Psoas muscle (tissue), 8 donors: Measurements from ENCODE around the gene TMED10. TPM values are rescaled to one million over a fixed set of nuclear protein-coding genes. Genes with fewer than 3 reads are reported as not detected.
"Not testable (repeated sequence)": the region's sequence is repeated elsewhere in the genome, so short reads cannot be mapped to it uniquely, and the experiment has no call there.

ENCODE experiments used
- ATAC-seq, 4 donors: fragments of 200-7000 bp; cut with Tn5 transposase; one replicate each; pipeline ENCODE4 v1.9.1; 2020; ENCODE audit warnings: moderate library complexity in 3 of 4, mild to moderate bottlenecking in 2 of 4
- DNase-seq, 2 donors: peaks; one replicate each; pipeline ENCODE4 v3.0.0-alpha.2; 2020
- H3K27ac ChIP-seq: fragments of 200-600 bp; one replicate; pipeline ENCODE4 v1.8.0; 2022
- H3K27me3 ChIP-seq, 3 donors: fragments of 200-600 bp in 1 of 3; one replicate each; pipeline versions ENCODE4 v1.6.1 to v1.8.0; 2013 to 2022; ENCODE audit warnings: low read length in 2 of 3, mild to moderate bottlenecking in 2 of 3, moderate library complexity in 1 of 3; ENCODE audit not compliant: insufficient read depth in 3 of 3
- H3K36me3 ChIP-seq, 2 donors: fragments of 200-600 bp in 1 of 2; one replicate each; pipeline versions ENCODE4 v1.6.1 to v1.8.0; 2013 to 2022; ENCODE audit warnings: low read depth in 1 of 2, mild to moderate bottlenecking in 1 of 2, moderate library complexity in 1 of 2; ENCODE audit not compliant: insufficient read depth in 1 of 2
- H3K4me1 ChIP-seq: fragments of 200-600 bp; one replicate; pipeline ENCODE4 v1.8.0; 2022
- H3K4me3 ChIP-seq: fragments of 200-600 bp; one replicate; pipeline ENCODE4 v1.8.0; 2022; ENCODE audit warnings: mild to moderate bottlenecking
- H3K9me3 ChIP-seq: fragments of 200-600 bp; one replicate; pipeline ENCODE4 v1.8.0; 2022
- WGBS, 3 donors: extraction: QIAGEN DNeasy Blood & Tissue Kit; methylation state at CpG; one replicate each; pipeline versions ENCODE4 v1.1.6 to v1.1.7; 2013; 5-methylcytosine and 5-hydroxymethylcytosine counted together
- intact Hi-C, 2 donors: fragments of 100-400 bp; cut with DNase I; formaldehyde crosslinking; loops; one replicate each; pipeline versions ENCODE4 v1.11.0 to v1.14.2; 2022
- polyA plus RNA-seq, 3 donors: library from polyadenylated mRNA; stranded (reverse); fragments of 200-250 nt; gene quantifications; one replicate each; pipeline ENCODE4 v1.2.3, GENCODE V29; 2013
- total RNA-seq, 4 donors: library from RNA; stranded (reverse); fragmentation: NEBNext Ultra II Directional in 2 of 4; extraction: Animal tissue kit (Norgen Biotek cat#: 25700) in 2 of 4; gene quantifications; one replicate each; pipeline versions ENCODE4 v1.2.1 to v1.2.4, GENCODE V29; 2021 to 2023
- TF ChIP-seq, protein P1 (sequence below): fragments of 200-600 bp; IDR thresholded peaks from one replicate; pipeline ENCODE4 v1.8.0; 2022; ENCODE audit warnings: antibody characterized with exemption
- donor health status: healthy with polysubstance abuse.
- donor health status: DM: no; HTN: no; CAD: no; lungs with moderate emphysema.
- donor health status: Bipolar disorder and iron deficiency.
- donor health status: healthy.
- donor health status: DM: yes; HTN: yes; CAD: no.
- donor health status: DM: no; HTN: no; CAD: no.
- donor health status: DM: no; HTN: no; CAD: no.
- donor health status: DM: yes; HTN: yes; CAD: no.

TMED10 gene
- total and polyA plus RNA-seq, 7 donors, result 88.2 to 255 (median 146) TPM

GRCh38 chr14:75155169-75155568, 21.2 kb downstream of the TMED10 start:
- no peak for DNase-seq
- Histone ChIP-seq H3K9me3 (no peaks in the 10 kb centered on the region), H3K27me3 (no peaks in the 10 kb centered on the region), H3K27ac (no peak overlapping the region), H3K36me3 (peaks cover 0 to 18% of the 10 kb centered on the region in 2 donors), H3K4me3 (no peak overlapping the region), H3K4me1 (peaks cover 31% of the 10 kb centered on the region)
- intact Hi-C loops, result no loop called here
- TF ChIP-seq, protein P1, sequence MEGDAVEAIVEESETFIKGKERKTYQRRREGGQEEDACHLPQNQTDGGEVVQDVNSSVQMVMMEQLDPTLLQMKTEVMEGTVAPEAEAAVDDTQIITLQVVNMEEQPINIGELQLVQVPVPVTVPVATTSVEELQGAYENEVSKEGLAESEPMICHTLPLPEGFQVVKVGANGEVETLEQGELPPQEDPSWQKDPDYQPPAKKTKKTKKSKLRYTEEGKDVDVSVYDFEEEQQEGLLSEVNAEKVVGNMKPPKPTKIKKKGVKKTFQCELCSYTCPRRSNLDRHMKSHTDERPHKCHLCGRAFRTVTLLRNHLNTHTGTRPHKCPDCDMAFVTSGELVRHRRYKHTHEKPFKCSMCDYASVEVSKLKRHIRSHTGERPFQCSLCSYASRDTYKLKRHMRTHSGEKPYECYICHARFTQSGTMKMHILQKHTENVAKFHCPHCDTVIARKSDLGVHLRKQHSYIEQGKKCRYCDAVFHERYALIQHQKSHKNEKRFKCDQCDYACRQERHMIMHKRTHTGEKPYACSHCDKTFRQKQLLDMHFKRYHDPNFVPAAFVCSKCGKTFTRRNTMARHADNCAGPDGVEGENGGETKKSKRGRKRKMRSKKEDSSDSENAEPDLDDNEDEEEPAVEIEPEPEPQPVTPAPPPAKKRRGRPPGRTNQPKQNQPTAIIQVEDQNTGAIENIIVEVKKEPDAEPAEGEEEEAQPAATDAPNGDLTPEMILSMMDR, result no peak
- WGBS, 3 donors, result 93 to 97% (median 97%) methylated on average over 3 of the region's 3 CpGs
- ATAC-seq, result no peak

DNA sequence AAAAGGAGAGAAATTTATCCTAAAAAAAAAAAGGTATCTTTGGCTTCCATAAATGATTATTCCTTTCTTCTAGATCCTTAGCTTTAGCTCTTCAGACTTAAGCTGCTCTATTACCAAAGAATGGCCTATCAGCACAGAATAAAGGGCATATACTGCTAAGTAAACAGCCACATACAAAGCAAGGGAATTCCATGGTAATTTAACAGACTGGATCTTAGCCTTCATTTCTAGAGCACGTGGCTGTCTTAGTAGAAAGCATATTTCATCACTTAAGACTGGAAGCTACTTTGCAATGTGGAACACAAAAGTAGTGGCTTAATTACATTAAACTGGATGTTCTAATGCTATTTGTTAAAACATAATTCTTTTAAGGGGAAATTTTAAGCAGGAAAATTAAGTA, 23.1 kb downstream of the TMED10 start:
- H3K4me3 ChIP-seq, result no peak overlapping the region
- H3K4me1 ChIP-seq, result peaks cover 30% of the 10 kb centered on the region
- H3K27ac ChIP-seq, result no peak overlapping the region
- TF ChIP-seq, protein P1, result no peak
- intact Hi-C loops, result no loop called here
- no peaks in the 10 kb centered on the region for H3K27me3 ChIP-seq
- ATAC-seq (no peak), DNase-seq (no peak)
- no peaks in the 10 kb centered on the region for H3K9me3 ChIP-seq
- H3K36me3 ChIP-seq, result peaks cover 0 to 23% of the 10 kb centered on the region in 2 donors
- 42 to 64% (median 61%) methylated on average over 1 of the region's 1 CpG for WGBS, 3 donors

- DNase-seq (no peak), ATAC-seq (no peak)
- H3K9me3 ChIP-seq, result no peaks in the 10 kb centered on the region
- intact Hi-C loops, result no loop called here
- TF ChIP-seq, protein P1, result no peak
- no peak overlapping the region for H3K27ac ChIP-seq
- no peaks in the 10 kb centered on the region for H3K27me3 ChIP-seq
- WGBS, 3 donors, result 82 to 95% (median 94%) methylated on average over 1 of the region's 1 CpG
- no peak overlapping the region for H3K4me3 ChIP-seq
- peaks cover 0 to 29% of the 10 kb centered on the region in 2 donors for H3K36me3 ChIP-seq
- peaks cover 34% of the 10 kb centered on the region for H3K4me1 ChIP-seq
Observed at GRCh38 chr14:75151851-75152250, 24.6 kb downstream of the TMED10 start.

DNA sequence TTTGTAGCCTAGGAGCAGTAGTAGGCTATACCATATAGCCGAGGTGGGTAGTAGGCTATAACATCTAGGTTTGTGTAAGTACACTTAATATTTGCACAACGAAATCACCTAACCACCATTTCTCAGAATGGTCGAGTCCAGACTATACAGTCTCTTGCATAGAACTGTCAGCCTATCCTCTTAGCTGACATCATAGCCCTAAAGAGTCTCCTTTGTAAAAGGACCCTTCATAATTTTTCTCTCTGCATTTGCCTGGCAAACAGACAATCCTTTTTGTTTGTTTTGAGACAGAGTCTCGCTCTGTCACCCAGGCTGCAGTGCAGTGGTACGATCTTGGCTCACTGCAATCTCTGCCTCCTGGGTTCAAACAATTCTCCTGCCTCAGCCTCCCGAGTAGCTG, 25.8 kb downstream of the TMED10 start:
- Histone ChIP-seq H3K27ac (peak overlapping the region; percentile 66), H3K4me1 (peaks cover 30% of the 10 kb centered on the region), H3K36me3 (peaks cover 0 to 29% of the 10 kb centered on the region in 2 donors)
- H3K27me3 ChIP-seq, H3K9me3 ChIP-seq, DNase-seq, H3K4me3 ChIP-seq, intact Hi-C loops: not testable (repeated sequence)
- ATAC-seq, result peak in 3 of 4 donors; percentile 4 to 12 (median 5)
- WGBS, 3 donors, result 63 to 74% (median 67%) methylated on average over 6 of the region's 6 CpGs

GRCh38 chr14:75150150-75150549, 26.3 kb downstream of the TMED10 start:
- peak overlapping the region; percentile 66 for H3K27ac ChIP-seq
- no peaks in the 10 kb centered on the region for H3K9me3 ChIP-seq
- H3K27me3 ChIP-seq, result no peaks in the 10 kb centered on the region
- TF ChIP-seq, protein P1, result no peak
- no peak overlapping the region for H3K4me3 ChIP-seq
- WGBS, 3 donors, result 30 to 61% (median 43%) methylated on average over 2 of the region's 2 CpGs
- DNase-seq (no peak), ATAC-seq (peak; percentile 73 to 90 (median 88))
- peaks cover 26% of the 10 kb centered on the region for H3K4me1 ChIP-seq
- H3K36me3 ChIP-seq, result peaks cover 0 to 29% of the 10 kb centered on the region in 2 donors
- intact Hi-C loops, result no loop called here
